ENCODE measurements around the gene FAM177A1.
A peak's percentile ranks its signal among the peaks of the same experiment; 100 is the strongest.
"Not testable (repeated sequence)": the region's sequence is repeated elsewhere in the genome, so short reads cannot be mapped to it uniquely, and the experiment has no call there.

Gene FAM177A1

GRCh38 chr14:35046048-35046750, at the start of gene FAM177A1:
TSS of gene FAM177A1 (plus strand) at chr14:35046272. CDS start at chr14:35046464, 192 bp downstream.
- DNase-seq (ENCODE audit: low spot score) = peak; percentile 99

- no peak for DNase-seq (ENCODE audit: low spot score)
These were observed 48.3 kb upstream of the FAM177A1 start for GRCh38 chr14:34997762-34998161.

- no peak for DNase-seq (ENCODE audit: low spot score)
These were observed 46.6 kb upstream of the FAM177A1 start for GRCh38 chr14:34999500-34999899.

GRCh38 chr14:35001621-35002020, 44.5 kb upstream of the FAM177A1 start:
- DNase-seq (ENCODE audit: low spot score) = no peak

GRCh38 chr14:35004839-35005238, 41.2 kb upstream of the FAM177A1 start:
- DNase-seq (ENCODE audit: low spot score) = no peak

GRCh38 chr14:35016568-35016967, 29.5 kb upstream of the FAM177A1 start:
- DNase-seq (ENCODE audit: low spot score) = no peak

- DNase-seq (ENCODE audit: low spot score) = no peak
These were observed 25.4 kb upstream of the FAM177A1 start for GRCh38 chr14:35020713-35021112.

- no peak for DNase-seq (ENCODE audit: low spot score)
These were observed 17.6 kb upstream of the FAM177A1 start for GRCh38 chr14:35028435-35028834.

GRCh38 chr14:35032562-35032961, 13.5 kb upstream of the FAM177A1 start:
- no peak for DNase-seq (ENCODE audit: low spot score)

- no peak for DNase-seq (ENCODE audit: low spot score)
These were observed 11.6 kb upstream of the FAM177A1 start for GRCh38 chr14:35034440-35034833.

- not testable (repeated sequence) for DNase-seq (ENCODE audit: low spot score)
These were observed 11.0 kb upstream of the FAM177A1 start for GRCh38 chr14:35034944-35035554.

- not testable (repeated sequence) for DNase-seq (ENCODE audit: low spot score)
These were observed 7.8 kb upstream of the FAM177A1 start for GRCh38 chr14:35038312-35038711.

GRCh38 chr14:35042632-35043031, 3.4 kb upstream of the FAM177A1 start:
- no peak for DNase-seq (ENCODE audit: low spot score)

GRCh38 chr14:35043046-35043445, 3.0 kb upstream of the FAM177A1 start:
- no peak for DNase-seq (ENCODE audit: low spot score)

GRCh38 chr14:35044939-35045797, 904 bp upstream of the FAM177A1 start:
- DNase-seq (ENCODE audit: low spot score) = no peak

GRCh38 chr14:35045798-35046047, 349 bp upstream of the FAM177A1 start:
- no peak for DNase-seq (ENCODE audit: low spot score)

GRCh38 chr14:35046751-35047536, 872 bp downstream of the FAM177A1 start:
- DNase-seq (ENCODE audit: low spot score) = peak; percentile 43

GRCh38 chr14:35047976-35048513, 2.0 kb downstream of the FAM177A1 start:
- DNase-seq (ENCODE audit: low spot score) = no peak

- DNase-seq (ENCODE audit: low spot score) = no peak
These were observed 4.6 kb downstream of the FAM177A1 start for GRCh38 chr14:35050652-35051051.

GRCh38 chr14:35051796-35052195, 5.7 kb downstream of the FAM177A1 start:
- DNase-seq (ENCODE audit: low spot score) = no peak

- DNase-seq (ENCODE audit: low spot score) = no peak
These were observed 6.6 kb downstream of the FAM177A1 start for GRCh38 chr14:35052637-35053036.
